Fibroblast of gingiva (primary cell): ENCODE results near the gene ICAM2.
"Not testable (repeated sequence)": the region's sequence is repeated elsewhere in the genome, so short reads cannot be mapped to it uniquely, and the experiment has no call there.

Experiments
- DNase-seq: peaks from one replicate; pipeline ENCODE4 v3.0.0-alpha.2; 2011; ENCODE audit warnings: low read depth

The ICAM2 gene

GRCh38 chr17:64042700-64043485 is 22.5 kb upstream of the ICAM2 start:
- no peak for DNase-seq

- no peak for DNase-seq
These were observed 21.5 kb upstream of the ICAM2 start for GRCh38 chr17:64041912-64042311.

- DNase-seq: no peak
These were observed 19.8 kb upstream of the ICAM2 start for GRCh38 chr17:64040206-64040605.

GRCh38 chr17:64039106-64039400 is 18.6 kb upstream of the ICAM2 start:
- DNase-seq: no peak

- no peak for DNase-seq
These were observed 18.1 kb upstream of the ICAM2 start for GRCh38 chr17:64038331-64039105.

- DNase-seq: no peak
These were observed 17.4 kb upstream of the ICAM2 start for GRCh38 chr17:64037802-64038201.

GRCh38 chr17:64037180-64037579 is 16.7 kb upstream of the ICAM2 start:
- DNase-seq: no peak

GRCh38 chr17:64036198-64036922 is 15.9 kb upstream of the ICAM2 start:
- DNase-seq: no peak

GRCh38 chr17:64032081-64032480 is 11.6 kb upstream of the ICAM2 start:
- no peak for DNase-seq

- DNase-seq: peak; percentile 53
These were observed 8.5 kb upstream of the ICAM2 start for GRCh38 chr17:64028874-64029464.

GRCh38 chr17:64025732-64026294 is 5.4 kb upstream of the ICAM2 start:
- peak; percentile 50 for DNase-seq

GRCh38 chr17:64024781-64025731 is 4.6 kb upstream of the ICAM2 start:
- DNase-seq: peak; percentile 17

- DNase-seq: no peak
These were observed 3.8 kb upstream of the ICAM2 start for GRCh38 chr17:64024215-64024654.

GRCh38 chr17:64022611-64023063 is 2.2 kb upstream of the ICAM2 start:
- DNase-seq: no peak

GRCh38 chr17:64019551-64019961 is 877 bp downstream of the ICAM2 start:
- not testable (repeated sequence) for DNase-seq

GRCh38 chr17:64017381-64017980 is 3.0 kb downstream of the ICAM2 start:
- no peak for DNase-seq

GRCh38 chr17:64016974-64017373 is 3.5 kb downstream of the ICAM2 start:
- no peak for DNase-seq

- DNase-seq: no peak
These were observed 4.1 kb downstream of the ICAM2 start for GRCh38 chr17:64016231-64016784.

GRCh38 chr17:64015447-64015846 is 5.0 kb downstream of the ICAM2 start:
- no peak for DNase-seq
